ENCODE results near the gene EGFR. TPM values are rescaled to one million over a fixed set of nuclear protein-coding genes. Genes with fewer than 3 reads are reported as not detected.
"Not testable (repeated sequence)": the region's sequence is repeated elsewhere in the genome, so short reads cannot be mapped to it uniquely, and the experiment has no call there.

EGFR gene
- total RNA-seq, 8 experiments from 2014 or later = 0.81 to 22.6 (median 3.6) TPM

GRCh38 chr7:55167296-55167695 lies 148.5 kb downstream of the EGFR start:
- H3K27ac ChIP-seq; in situ Hi-C loops (cut with MboI; ENCODE audit: low pct_unique_long_range_greater_than_20kb in 2 of 9, low sequenced_read_pairs in 9 of 9, unreplicated experiment in 9 of 9); H3K4me3 ChIP-seq; ATAC-seq (replicated peaks in 6 of 8); H3K4me1 ChIP-seq (replicated peaks in 1 of 2): not testable (repeated sequence)
- WGBS, 10 experiments = 20 to 100% (median 83%) methylated on average over 1 to 4 of the region's 4 CpGs; no CpG with 5 or more reads in 1 of the 10 experiments

- no peak for ATAC-seq (replicated peaks in 6 of 8)
- in situ Hi-C loops (cut with MboI; ENCODE audit: low pct_unique_long_range_greater_than_20kb in 2 of 9, low sequenced_read_pairs in 9 of 9, unreplicated experiment in 9 of 9) = no loop called here
- no peak overlapping the region for H3K27ac ChIP-seq
- WGBS, 10 experiments = 60 to 100% (median 81%) methylated on average over 1 to 9 of the region's 11 CpGs
- no peak overlapping the region for H3K4me3 ChIP-seq
- H3K4me1 ChIP-seq (replicated peaks in 1 of 2) = peaks cover 0 to 3% of the 10 kb centered on the region in 2 donors
These were observed 151.7 kb downstream of the EGFR start for GRCh38 chr7:55170335-55171069.

GRCh38 chr7:55171157-55171556 lies 152.3 kb downstream of the EGFR start:
- WGBS, 10 experiments = 33 to 100% (median 86%) methylated on average over 1 to 5 of the region's 7 CpGs; no CpG with 5 or more reads in 4 of the 10 experiments
- peaks cover 0 to 3% of the 10 kb centered on the region in 2 donors for H3K4me1 ChIP-seq (replicated peaks in 1 of 2)
- H3K4me3 ChIP-seq = no peak overlapping the region
- H3K27ac ChIP-seq = no peak overlapping the region
- in situ Hi-C loops (cut with MboI; ENCODE audit: low pct_unique_long_range_greater_than_20kb in 2 of 9, low sequenced_read_pairs in 9 of 9, unreplicated experiment in 9 of 9) = no loop called here
- ATAC-seq (replicated peaks in 6 of 8) = no peak

DNA sequence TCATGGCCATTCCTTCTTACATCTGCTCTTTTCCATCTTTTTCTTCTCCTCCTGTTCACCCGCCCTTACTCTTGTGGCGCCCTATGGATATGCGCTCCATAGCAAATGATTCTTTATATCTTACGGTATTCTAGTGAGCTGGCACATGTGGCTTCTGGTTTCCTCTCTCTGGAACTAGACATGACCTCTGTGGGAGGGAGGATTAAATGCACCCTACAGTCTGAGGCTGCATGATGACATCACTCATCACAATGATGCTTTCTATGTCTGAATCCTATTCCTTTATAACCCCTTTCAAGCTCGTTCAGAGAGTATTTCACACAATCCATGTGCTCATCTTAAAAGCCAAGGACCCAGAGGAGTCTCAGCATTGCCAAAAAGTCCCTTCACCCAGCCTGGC lies 153.3 kb downstream of the EGFR start:
- peaks cover 3 to 5% of the 10 kb centered on the region in 2 donors for H3K4me1 ChIP-seq (replicated peaks in 1 of 2)
- WGBS, 10 experiments = 40 to 95% (median 90%) methylated on average over 2 to 5 of the region's 5 CpGs; no CpG with 5 or more reads in 1 of the 10 experiments
- ATAC-seq (replicated peaks in 6 of 8) = peak in 3 of 8 experiments; percentile 64 to 77 (median 76)
- in situ Hi-C loops (cut with MboI; ENCODE audit: low pct_unique_long_range_greater_than_20kb in 2 of 9, low sequenced_read_pairs in 9 of 9, unreplicated experiment in 9 of 9) = no loop called here
- no peak overlapping the region for H3K4me3 ChIP-seq
- H3K27ac ChIP-seq = no peak overlapping the region

DNA sequence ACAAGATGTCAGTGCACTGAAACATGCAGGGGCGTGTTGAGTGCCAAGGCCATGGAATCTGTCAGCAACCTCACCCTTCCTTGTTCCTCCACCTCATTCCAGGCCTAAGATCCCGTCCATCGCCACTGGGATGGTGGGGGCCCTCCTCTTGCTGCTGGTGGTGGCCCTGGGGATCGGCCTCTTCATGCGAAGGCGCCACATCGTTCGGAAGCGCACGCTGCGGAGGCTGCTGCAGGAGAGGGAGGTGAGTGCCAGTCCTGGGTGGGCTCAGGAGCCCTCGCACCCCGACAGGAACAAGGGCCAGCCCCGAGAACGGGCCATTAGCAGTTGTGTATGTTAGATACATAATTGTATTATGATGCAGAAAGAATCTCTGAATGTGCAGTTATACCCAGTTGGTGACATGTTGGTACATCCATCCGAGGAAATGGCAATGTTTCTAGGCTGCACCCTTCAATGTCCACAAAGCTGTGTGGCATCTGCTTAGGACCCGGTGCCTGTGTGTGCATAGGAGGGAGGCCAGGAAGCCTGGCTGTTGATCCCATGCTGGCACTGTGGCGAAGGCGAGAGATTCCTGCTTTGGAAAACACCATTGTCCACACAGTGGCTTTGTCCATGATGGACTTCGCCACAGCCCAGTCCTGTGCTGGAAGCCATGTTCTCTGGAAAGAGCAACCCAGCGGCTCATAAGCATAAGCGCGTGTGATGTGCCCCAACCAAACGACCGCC lies 154.2 kb downstream of the EGFR start:
- Histone ChIP-seq H3K4me1 (replicated peaks in 1 of 2) (peaks cover 12 to 14% of the 10 kb centered on the region in 2 donors), H3K4me3 (no peak overlapping the region), H3K27ac (no peak overlapping the region)
- WGBS, 10 experiments = 81 to 100% (median 95%) methylated on average over 3 to 11 of the region's 25 CpGs; no CpG with 5 or more reads in 2 of the 10 experiments
- no peak for ATAC-seq (replicated peaks in 6 of 8)
- in situ Hi-C loops (cut with MboI; ENCODE audit: low pct_unique_long_range_greater_than_20kb in 2 of 9, low sequenced_read_pairs in 9 of 9, unreplicated experiment in 9 of 9) = no loop called here

DNA sequence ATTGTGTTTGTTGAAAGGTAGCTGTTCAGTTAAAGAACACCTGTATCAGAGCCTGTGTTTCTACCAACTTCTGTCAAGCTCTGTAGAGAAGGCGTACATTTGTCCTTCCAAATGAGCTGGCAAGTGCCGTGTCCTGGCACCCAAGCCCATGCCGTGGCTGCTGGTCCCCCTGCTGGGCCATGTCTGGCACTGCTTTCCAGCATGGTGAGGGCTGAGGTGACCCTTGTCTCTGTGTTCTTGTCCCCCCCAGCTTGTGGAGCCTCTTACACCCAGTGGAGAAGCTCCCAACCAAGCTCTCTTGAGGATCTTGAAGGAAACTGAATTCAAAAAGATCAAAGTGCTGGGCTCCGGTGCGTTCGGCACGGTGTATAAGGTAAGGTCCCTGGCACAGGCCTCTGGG lies 154.9 kb downstream of the EGFR start:
- no peak overlapping the region for H3K4me3 ChIP-seq
- 90 to 100% (median 98%) methylated on average over 1 to 5 of the region's 7 CpGs; no CpG with 5 or more reads in 4 of the 10 experiments for WGBS, 10 experiments
- no peak overlapping the region for H3K27ac ChIP-seq
- in situ Hi-C loops (cut with MboI; ENCODE audit: low pct_unique_long_range_greater_than_20kb in 2 of 9, low sequenced_read_pairs in 9 of 9, unreplicated experiment in 9 of 9) = no loop called here
- H3K4me1 ChIP-seq (replicated peaks in 1 of 2) = peaks cover 17 to 18% of the 10 kb centered on the region in 2 donors
- ATAC-seq (replicated peaks in 6 of 8) = no peak

DNA sequence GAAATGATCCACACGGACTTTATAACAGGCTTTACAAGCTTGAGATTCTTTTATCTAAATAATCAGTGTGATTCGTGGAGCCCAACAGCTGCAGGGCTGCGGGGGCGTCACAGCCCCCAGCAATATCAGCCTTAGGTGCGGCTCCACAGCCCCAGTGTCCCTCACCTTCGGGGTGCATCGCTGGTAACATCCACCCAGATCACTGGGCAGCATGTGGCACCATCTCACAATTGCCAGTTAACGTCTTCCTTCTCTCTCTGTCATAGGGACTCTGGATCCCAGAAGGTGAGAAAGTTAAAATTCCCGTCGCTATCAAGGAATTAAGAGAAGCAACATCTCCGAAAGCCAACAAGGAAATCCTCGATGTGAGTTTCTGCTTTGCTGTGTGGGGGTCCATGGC lies 155.6 kb downstream of the EGFR start:
- no peak overlapping the region for H3K4me3 ChIP-seq
- peaks cover 24 to 26% of the 10 kb centered on the region in 2 donors for H3K4me1 ChIP-seq (replicated peaks in 1 of 2)
- in situ Hi-C loops (cut with MboI; ENCODE audit: low pct_unique_long_range_greater_than_20kb in 2 of 9, low sequenced_read_pairs in 9 of 9, unreplicated experiment in 9 of 9) = no loop called here
- H3K27ac ChIP-seq = no peak overlapping the region
- ATAC-seq (replicated peaks in 6 of 8) = no peak
- WGBS, 10 experiments = 47 to 100% (median 100%) methylated on average over 1 to 9 of the region's 12 CpGs; no CpG with 5 or more reads in 1 of the 10 experiments

- Histone ChIP-seq H3K4me1 (replicated peaks in 1 of 2) (peaks cover 25 to 30% of the 10 kb centered on the region in 2 donors), H3K4me3 (no peak overlapping the region), H3K27ac (no peak overlapping the region)
- ATAC-seq (replicated peaks in 6 of 8) = no peak
- 50 to 100% (median 100%) methylated on average over 1 of the region's 1 CpG; no CpG with 5 or more reads in 5 of the 10 experiments for WGBS, 10 experiments
- in situ Hi-C loops (cut with MboI; ENCODE audit: low pct_unique_long_range_greater_than_20kb in 2 of 9, low sequenced_read_pairs in 9 of 9, unreplicated experiment in 9 of 9) = no loop called here
These were observed 156.0 kb downstream of the EGFR start for GRCh38 chr7:55174856-55175255.

GRCh38 chr7:55177068-55177530 lies 158.3 kb downstream of the EGFR start:
- Histone ChIP-seq H3K4me1 (replicated peaks in 1 of 2) (peaks cover 45 to 52% of the 10 kb centered on the region in 2 donors), H3K27ac (no peak overlapping the region), H3K4me3 (no peak overlapping the region)
- no peak for ATAC-seq (replicated peaks in 6 of 8)
- in situ Hi-C loops (cut with MboI; ENCODE audit: low pct_unique_long_range_greater_than_20kb in 2 of 9, low sequenced_read_pairs in 9 of 9, unreplicated experiment in 9 of 9) = no loop called here
- WGBS, 10 experiments = 50 to 100% (median 86%) methylated on average over 1 to 5 of the region's 7 CpGs; no CpG with 5 or more reads in 2 of the 10 experiments

GRCh38 chr7:55177589-55178261 lies 158.9 kb downstream of the EGFR start:
- WGBS, 10 experiments = 37 to 80% (median 60%) methylated on average over 1 to 14 of the region's 18 CpGs; no CpG with 5 or more reads in 7 of the 10 experiments
- Histone ChIP-seq H3K27ac (no peak overlapping the region), H3K4me1 (replicated peaks in 1 of 2) (peaks cover 46 to 55% of the 10 kb centered on the region in 2 donors), H3K4me3 (no peak overlapping the region)
- peak in 5 of 8 experiments; percentile 8 to 59 (median 24) for ATAC-seq (replicated peaks in 6 of 8)
- in situ Hi-C loops (cut with MboI; ENCODE audit: low pct_unique_long_range_greater_than_20kb in 2 of 9, low sequenced_read_pairs in 9 of 9, unreplicated experiment in 9 of 9) = no loop called here

- ATAC-seq (replicated peaks in 6 of 8) = no peak
- no peak overlapping the region for H3K27ac ChIP-seq
- 20 to 100% (median 97%) methylated on average over 1 to 5 of the region's 8 CpGs; no CpG with 5 or more reads in 4 of the 10 experiments for WGBS, 10 experiments
- in situ Hi-C loops (cut with MboI; ENCODE audit: low pct_unique_long_range_greater_than_20kb in 2 of 9, low sequenced_read_pairs in 9 of 9, unreplicated experiment in 9 of 9) = no loop called here
- H3K4me1 ChIP-seq (replicated peaks in 1 of 2) = peaks cover 46 to 55% of the 10 kb centered on the region in 2 donors
- H3K4me3 ChIP-seq = no peak overlapping the region
These were observed 159.6 kb downstream of the EGFR start for GRCh38 chr7:55178292-55178862.

- ATAC-seq (replicated peaks in 6 of 8) = no peak
- peaks cover 46 to 55% of the 10 kb centered on the region in 2 donors for H3K4me1 ChIP-seq (replicated peaks in 1 of 2)
- peak overlapping the region in 1 of 2 donors; percentile 32 for H3K27ac ChIP-seq
- WGBS, 10 experiments = 61 to 100% (median 83%) methylated on average over 3 to 9 of the region's 18 CpGs; no CpG with 5 or more reads in 1 of the 10 experiments
- no peak overlapping the region for H3K4me3 ChIP-seq
- in situ Hi-C loops (cut with MboI; ENCODE audit: low pct_unique_long_range_greater_than_20kb in 2 of 9, low sequenced_read_pairs in 9 of 9, unreplicated experiment in 9 of 9) = no loop called here
These were observed 160.3 kb downstream of the EGFR start for GRCh38 chr7:55178863-55179773.

All from motor neuron (in vitro differentiated cells).